ENCODE results near the gene PCSK2. TPM values are rescaled to one million over a fixed set of nuclear protein-coding genes. Genes with fewer than 3 reads are reported as not detected.

The PCSK2 gene
- polyA plus RNA-seq, 2 of the 4 experiments (the other 2 are of a cell fraction), result 0.01 TPM; not detected in 1

- ChIA-PET POLR2A (no interaction called here), CTCF (no interaction called here)
- ATAC-seq (no peak), FAIRE-seq (no peak), DNase-seq (ENCODE audit: low read depth in 1 of 2, low spot score in 1 of 2) (no peak)
- H3K4me1 ChIP-seq, result no peaks in the 10 kb centered on the region
- no peak overlapping the region for H3K27ac ChIP-seq
- no peak overlapping the region for H3K4me3 ChIP-seq
- TF ChIP-seq MAFK (IDR thresholded peaks at IDR 0.05; ENCODE audit: partially characterized antibody) (peak; percentile 94), RNF2 (IDR thresholded peaks at IDR 0.05; ENCODE audit: borderline replicate concordance, low read depth) (no peak)
- no peak overlapping the region for H3K4me2 ChIP-seq
- no peaks in the 10 kb centered on the region for H3K9me3 ChIP-seq
- WGBS (ENCODE audit: missing lambda C conversion rate), result 11% methylated on average over 6 of the region's 6 CpGs
Observed at GRCh38 chr20:17339000-17339399, 112.2 kb downstream of the PCSK2 start.

- H3K4me1 ChIP-seq, result no peaks in the 10 kb centered on the region
- ATAC-seq, result no peak
- ChIA-PET POLR2A (no interaction called here), CTCF (interaction anchor here (1.5 kb wide), 1 partner anchor 539 kb away, joined by 3 read pairs; no protein-coding TSS in a partner anchor)
- H3K27ac ChIP-seq, result no peak overlapping the region
- TF ChIP-seq KDM1A (IDR thresholded peaks at IDR 0.05; ENCODE audit: low read depth) (no peak), FOSL2 (IDR thresholded peaks at IDR 0.05) (no peak), FOSL2 (CRISPR knock-in tag; IDR thresholded peaks at IDR 0.05) (no peak), PHF8 (IDR thresholded peaks at IDR 0.05; ENCODE audit: borderline replicate concordance, low read depth) (no peak), ZNF302 (CRISPR knock-in tag; IDR thresholded peaks at IDR 0.05) (no peak), RAD21 (conservative IDR thresholded peaks at IDR 0.05 in 1 of 2, IDR thresholded peaks at IDR 0.05 in 1 of 2) (no peak), NR3C1 (IDR thresholded peaks at IDR 0.05) (no peak), MYC (IDR thresholded peaks at IDR 0.05; ENCODE audit: borderline replicate concordance, low read length) (no peak), RFX5 (IDR thresholded peaks at IDR 0.05) (no peak), NFE2L2 (conservative IDR thresholded peaks at IDR 0.05; ENCODE audit: low read length) (no peak), EHF (CRISPR knock-in tag; IDR thresholded peaks at IDR 0.05) (no peak), EHMT2 (IDR thresholded peaks at IDR 0.05; ENCODE audit: low read depth) (no peak)
- H3K4me2 ChIP-seq, result no peak overlapping the region
- no peak for FAIRE-seq
- no peaks in the 10 kb centered on the region for H3K9me3 ChIP-seq
- H3K4me3 ChIP-seq, result no peak overlapping the region
- WGBS (ENCODE audit: missing lambda C conversion rate), result 22% methylated on average over 1 of the region's 1 CpG
- DNase-seq (ENCODE audit: low read depth in 1 of 2, low spot score in 1 of 2), result no peak
Observed at GRCh38 chr20:17343091-17343490, 116.3 kb downstream of the PCSK2 start.

GRCh38 chr20:17343656-17344452 is 117.0 kb downstream of the PCSK2 start:
- H3K27ac ChIP-seq, result no peak overlapping the region
- ATAC-seq (no peak), FAIRE-seq (no peak), DNase-seq (ENCODE audit: low read depth in 1 of 2, low spot score in 1 of 2) (no peak)
- no peaks in the 10 kb centered on the region for H3K9me3 ChIP-seq
- H3K4me1 ChIP-seq, result no peaks in the 10 kb centered on the region
- CTCF ChIA-PET, result interaction anchor here (1.5 kb wide), 2 partner anchors 540 to 541 kb away, joined by 3 to 4 read pairs; no protein-coding TSS in a partner anchor
- H3K4me2 ChIP-seq, result no peak overlapping the region
- no peak overlapping the region for H3K4me3 ChIP-seq
- 50% methylated on average over 13 of the region's 13 CpGs for WGBS (ENCODE audit: missing lambda C conversion rate)
- POLR2A ChIA-PET, result no interaction called here
- TF ChIP-seq BHLHE40 (IDR thresholded peaks at IDR 0.05; ENCODE audit: low read depth, low read length) (no peak), PHF8 (IDR thresholded peaks at IDR 0.05; ENCODE audit: borderline replicate concordance, low read depth) (no peak), TFCP2L1 (CRISPR knock-in tag; IDR thresholded peaks at IDR 0.05) (no peak), MYC (IDR thresholded peaks at IDR 0.05; ENCODE audit: borderline replicate concordance, low read length) (no peak), RFX5 (IDR thresholded peaks at IDR 0.05) (no peak), JUNB (IDR thresholded peaks at IDR 0.05) (no peak), ESRRA (IDR thresholded peaks at IDR 0.05; ENCODE audit: borderline replicate concordance, low read length) (no peak), TP53 (CRISPR knock-in tag; IDR thresholded peaks at IDR 0.05) (no peak), EP300 (IDR thresholded peaks at IDR 0.05) (no peak), HDAC2 (IDR thresholded peaks at IDR 0.05) (no peak), CHD2 (IDR thresholded peaks at IDR 0.05; ENCODE audit: low read length, partially characterized antibody) (no peak), JUN (IDR thresholded peaks at IDR 0.05) (no peak), ZSCAN20 (CRISPR knock-in tag; IDR thresholded peaks at IDR 0.05) (no peak)

Data from A549 (cell line).